HG02852 (cell line): ENCODE measurements around the gene TARBP2.
"Not testable (repeated sequence)": the region's sequence is repeated elsewhere in the genome, so short reads cannot be mapped to it uniquely, and the experiment has no call there.

Experiments
- ATAC-seq: cut with Tn5 transposase; IDR thresholded peaks from one replicate; pipeline ENCODE4 v1.9.1; 2021; ENCODE audit warnings: mild to moderate bottlenecking, moderate library complexity; ENCODE audit not compliant: unreplicated experiment

The TARBP2 gene

GRCh38 chr12:53510181-53510812 lies 9.2 kb downstream of the TARBP2 start:
- ATAC-seq: no peak

- no peak for ATAC-seq
These were observed 12.8 kb downstream of the TARBP2 start for GRCh38 chr12:53513712-53514410.

GRCh38 chr12:53514628-53515290 lies 13.7 kb downstream of the TARBP2 start:
- ATAC-seq: no peak

GRCh38 chr12:53515291-53515680 lies 14.2 kb downstream of the TARBP2 start:
- no peak for ATAC-seq

GRCh38 chr12:53516758-53517455 lies 15.8 kb downstream of the TARBP2 start:
- ATAC-seq: no peak

GRCh38 chr12:53518381-53518780 lies 17.3 kb downstream of the TARBP2 start:
- ATAC-seq: no peak

- no peak for ATAC-seq
These were observed 22.0 kb downstream of the TARBP2 start for GRCh38 chr12:53523131-53523530.

GRCh38 chr12:53524476-53524875 lies 23.4 kb downstream of the TARBP2 start:
- no peak for ATAC-seq

GRCh38 chr12:53530061-53530460 lies 29.0 kb downstream of the TARBP2 start:
- no peak for ATAC-seq

GRCh38 chr12:53530920-53531319 lies 29.8 kb downstream of the TARBP2 start:
- no peak for ATAC-seq

- no peak for ATAC-seq
These were observed 30.9 kb downstream of the TARBP2 start for GRCh38 chr12:53532021-53532420.

- no peak for ATAC-seq
These were observed 31.7 kb downstream of the TARBP2 start for GRCh38 chr12:53532524-53533445.

GRCh38 chr12:53533471-53533870 lies 32.4 kb downstream of the TARBP2 start:
- no peak for ATAC-seq

- no peak for ATAC-seq
These were observed 35.9 kb downstream of the TARBP2 start for GRCh38 chr12:53536962-53537361.

- no peak for ATAC-seq
These were observed 37.2 kb downstream of the TARBP2 start for GRCh38 chr12:53538209-53538689.

GRCh38 chr12:53539526-53539925 lies 38.4 kb downstream of the TARBP2 start:
- no peak for ATAC-seq

GRCh38 chr12:53543539-53543938 lies 42.5 kb downstream of the TARBP2 start:
- ATAC-seq: no peak

- not testable (repeated sequence) for ATAC-seq
These were observed 47.3 kb downstream of the TARBP2 start for GRCh38 chr12:53548354-53548753.

GRCh38 chr12:53550131-53550530 lies 49.0 kb downstream of the TARBP2 start:
- not testable (repeated sequence) for ATAC-seq

- ATAC-seq: no peak
These were observed 49.5 kb downstream of the TARBP2 start for GRCh38 chr12:53550595-53550994.
